Measurements from ENCODE around the gene TMEM245.

DNA sequence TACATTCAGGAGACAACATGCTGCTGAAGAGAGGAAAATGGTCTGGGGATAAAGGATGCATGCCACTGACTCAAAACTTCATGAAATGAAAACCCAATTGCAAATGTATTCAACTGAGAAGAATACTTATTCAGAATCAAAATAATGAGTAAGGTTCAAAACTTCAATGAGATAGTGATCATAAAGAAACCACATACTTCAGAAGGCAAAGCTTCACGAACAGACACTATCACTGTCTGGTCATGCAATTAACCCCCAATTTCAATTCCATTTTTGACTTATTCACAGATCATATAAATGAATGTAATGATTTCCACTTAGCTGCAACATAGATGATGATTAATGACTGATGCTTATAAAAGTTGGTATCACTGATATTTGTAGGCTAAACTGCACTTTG is 73.4 kb downstream of the TMEM245 start:
- TF ChIP-seq, protein P1, sequence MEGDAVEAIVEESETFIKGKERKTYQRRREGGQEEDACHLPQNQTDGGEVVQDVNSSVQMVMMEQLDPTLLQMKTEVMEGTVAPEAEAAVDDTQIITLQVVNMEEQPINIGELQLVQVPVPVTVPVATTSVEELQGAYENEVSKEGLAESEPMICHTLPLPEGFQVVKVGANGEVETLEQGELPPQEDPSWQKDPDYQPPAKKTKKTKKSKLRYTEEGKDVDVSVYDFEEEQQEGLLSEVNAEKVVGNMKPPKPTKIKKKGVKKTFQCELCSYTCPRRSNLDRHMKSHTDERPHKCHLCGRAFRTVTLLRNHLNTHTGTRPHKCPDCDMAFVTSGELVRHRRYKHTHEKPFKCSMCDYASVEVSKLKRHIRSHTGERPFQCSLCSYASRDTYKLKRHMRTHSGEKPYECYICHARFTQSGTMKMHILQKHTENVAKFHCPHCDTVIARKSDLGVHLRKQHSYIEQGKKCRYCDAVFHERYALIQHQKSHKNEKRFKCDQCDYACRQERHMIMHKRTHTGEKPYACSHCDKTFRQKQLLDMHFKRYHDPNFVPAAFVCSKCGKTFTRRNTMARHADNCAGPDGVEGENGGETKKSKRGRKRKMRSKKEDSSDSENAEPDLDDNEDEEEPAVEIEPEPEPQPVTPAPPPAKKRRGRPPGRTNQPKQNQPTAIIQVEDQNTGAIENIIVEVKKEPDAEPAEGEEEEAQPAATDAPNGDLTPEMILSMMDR (IDR thresholded peaks at IDR 0.05): no peak
- TF ChIP-seq EP300 (IDR thresholded peaks at IDR 0.05): no peak
